ENCODE measurements around the gene IRAK3. TPM values are rescaled to one million over a fixed set of nuclear protein-coding genes. Genes with fewer than 3 reads are reported as not detected.

Gene IRAK3
- total RNA-seq, 1 experiment from 2014 or later: 0.44 TPM

DNA sequence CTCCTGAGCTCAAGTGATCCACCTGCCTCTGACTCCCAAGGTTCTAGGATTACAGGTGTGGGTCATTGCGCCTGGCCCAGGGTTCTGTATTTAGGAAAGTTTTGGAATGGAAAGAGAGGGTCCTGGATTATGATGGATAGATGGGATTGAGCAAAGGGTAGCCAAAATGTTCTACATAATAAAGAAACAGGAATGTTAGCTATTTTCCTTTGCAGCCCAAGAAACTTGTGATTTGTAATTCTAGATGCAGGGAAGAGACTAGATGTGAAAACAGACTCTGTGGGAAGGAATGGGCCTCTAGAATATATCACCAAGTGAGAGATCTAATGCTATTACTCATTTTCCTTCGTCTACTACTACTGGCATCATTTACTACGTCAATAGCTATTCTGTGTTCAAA is 83.6 kb downstream of the IRAK3 start:
- H2BK120ac ChIP-seq (ENCODE audit: low read depth, low read length, poor library complexity, severe bottlenecking): no peak overlapping the region
- H3T11ph ChIP-seq (ENCODE audit: low read length): no peak overlapping the region
- TF ChIP-seq, protein P1, sequence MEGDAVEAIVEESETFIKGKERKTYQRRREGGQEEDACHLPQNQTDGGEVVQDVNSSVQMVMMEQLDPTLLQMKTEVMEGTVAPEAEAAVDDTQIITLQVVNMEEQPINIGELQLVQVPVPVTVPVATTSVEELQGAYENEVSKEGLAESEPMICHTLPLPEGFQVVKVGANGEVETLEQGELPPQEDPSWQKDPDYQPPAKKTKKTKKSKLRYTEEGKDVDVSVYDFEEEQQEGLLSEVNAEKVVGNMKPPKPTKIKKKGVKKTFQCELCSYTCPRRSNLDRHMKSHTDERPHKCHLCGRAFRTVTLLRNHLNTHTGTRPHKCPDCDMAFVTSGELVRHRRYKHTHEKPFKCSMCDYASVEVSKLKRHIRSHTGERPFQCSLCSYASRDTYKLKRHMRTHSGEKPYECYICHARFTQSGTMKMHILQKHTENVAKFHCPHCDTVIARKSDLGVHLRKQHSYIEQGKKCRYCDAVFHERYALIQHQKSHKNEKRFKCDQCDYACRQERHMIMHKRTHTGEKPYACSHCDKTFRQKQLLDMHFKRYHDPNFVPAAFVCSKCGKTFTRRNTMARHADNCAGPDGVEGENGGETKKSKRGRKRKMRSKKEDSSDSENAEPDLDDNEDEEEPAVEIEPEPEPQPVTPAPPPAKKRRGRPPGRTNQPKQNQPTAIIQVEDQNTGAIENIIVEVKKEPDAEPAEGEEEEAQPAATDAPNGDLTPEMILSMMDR (conservative IDR thresholded peaks at IDR 0.05): no peak
- H3K4me1 Mint-ChIP-seq: peaks cover 13 to 15% of the 10 kb centered on the region in 2 experiments
- no peaks in the 10 kb centered on the region for H3K23me2 ChIP-seq (ENCODE audit: insufficient read length, low read depth, low read length, poor library complexity, severe bottlenecking)
- peaks cover 0 to 3% of the 10 kb centered on the region in 2 experiments; a peak in 2 of 5 replicates for H3K9me3 Mint-ChIP-seq
- H3K4ac ChIP-seq (ENCODE audit: low read depth, low read length): no peak overlapping the region
- peak overlapping the region; percentile 59 for H3K27ac ChIP-seq (ENCODE audit: insufficient read length, low read depth, low read length)
- H3K56ac ChIP-seq (ENCODE audit: insufficient read length, low read depth, low read length): no peak overlapping the region
- H4K91ac ChIP-seq (ENCODE audit: insufficient read length, low read depth, low read length): no peak overlapping the region
- H4K20me1 ChIP-seq (ENCODE audit: control insufficient read depth, insufficient read depth, insufficient read length): no peaks in the 10 kb centered on the region
- no peak overlapping the region for H4K8ac ChIP-seq (replicated peaks; ENCODE audit: insufficient read length, low read depth, low read length)
- H2AK5ac ChIP-seq (ENCODE audit: insufficient read length, low read length): no peak overlapping the region
- H3K27me3 Mint-ChIP-seq (ENCODE audit: low read depth): no peaks in the 10 kb centered on the region
- no peak overlapping the region for H2BK15ac ChIP-seq (ENCODE audit: low read depth, low read length)
- no peaks in the 10 kb centered on the region for H3K79me2 ChIP-seq (ENCODE audit: insufficient read depth, low read length)
- H2BK12ac ChIP-seq (ENCODE audit: insufficient read length, low read depth, low read length): no peak overlapping the region
- H3K9me3 ChIP-seq (ENCODE audit: control insufficient read depth, low read depth, low read length): no peaks in the 10 kb centered on the region
- H2BK5ac ChIP-seq (ENCODE audit: insufficient read length, low read length): no peak overlapping the region
- peaks cover 3% of the 10 kb centered on the region; the same call in 1 of the 2 replicates for H3K4me1 ChIP-seq (ENCODE audit: insufficient read depth, low read length)
- H3K36me3 Mint-ChIP-seq (ENCODE audit: insufficient read depth in 1 of 3, low read depth in 3 of 3): no peaks in the 10 kb centered on the region
- H2BK20ac ChIP-seq (ENCODE audit: low read depth, low read length, poor library complexity, severe bottlenecking): no peak overlapping the region
- H3K9ac ChIP-seq (ENCODE audit: extremely low read depth, insufficient read length, low read length): no peak overlapping the region
- no peak overlapping the region for H3K14ac ChIP-seq (ENCODE audit: insufficient read depth, low read length)
- no peak overlapping the region for H3K23ac ChIP-seq (ENCODE audit: insufficient read length, low read depth, low read length)
- no CpG with 5 or more reads among the region's 3 CpGs for WGBS (ENCODE audit: extremely low coverage, insufficient read length, low lambda C conversion rate)
- no peak overlapping the region for H4K5ac ChIP-seq (ENCODE audit: insufficient read length, low read depth, low read length)
- peak overlapping the region in 2 of 3 experiments; percentile 41 to 54; a peak in 3 of 7 replicates for H3K27ac Mint-ChIP-seq
- no peaks in the 10 kb centered on the region for H3K79me1 ChIP-seq (ENCODE audit: insufficient read depth, low read depth, low read length, poor library complexity, severe bottlenecking)
- H3K18ac ChIP-seq (ENCODE audit: insufficient read length, low read depth, low read length): no peak overlapping the region
- DNase-seq: no peak
- H3K4me2 ChIP-seq (ENCODE audit: insufficient read depth, insufficient read length, low read length): no peak overlapping the region
- H3K4me3 Mint-ChIP-seq: no peak overlapping the region
- no peak overlapping the region for H2AFZ ChIP-seq (ENCODE audit: low read length)
- no peaks in the 10 kb centered on the region for H3K27me3 ChIP-seq (ENCODE audit: insufficient read depth, low read length)
